GM06990 (cell line): ENCODE data around the gene VPS13D.
A peak's percentile ranks its signal among the peaks of the same experiment; 100 is the strongest.

Experiments
- DNase-seq: peaks from one replicate; pipeline ENCODE4 v3.0.0-alpha.2; 2011; ENCODE audit not compliant: insufficient read length; ENCODE audit errors: extremely low read depth
- H3K27me3 ChIP-seq: replicated peaks from 2 replicates; pipeline ENCODE4 v1.6.0; 2011; ENCODE audit warnings: low read length; ENCODE audit not compliant: control insufficient read depth, insufficient read depth
- H3K36me3 ChIP-seq: 2 replicates; pipeline ENCODE4 v1.5.1; 2011; ENCODE audit warnings: low read length; ENCODE audit not compliant: control insufficient read depth, insufficient read depth
- H3K4me3 ChIP-seq: replicated peaks from 2 replicates; pipeline ENCODE4 v1.5.1; 2011; ENCODE audit warnings: low read depth, mild to moderate bottlenecking, control low read depth, low read length
- CTCF ChIP-seq: IDR thresholded peaks from 2 replicates; pipeline ENCODE4 v1.5.1; 2011; ENCODE audit warnings: low read length, control low read depth, mild to moderate bottlenecking, inconsistent platforms; ENCODE audit not compliant: insufficient read depth, poor library complexity, severe bottlenecking

Gene VPS13D

GRCh38 chr1:12201352-12202189 is 28.3 kb upstream of the VPS13D start:
- TF ChIP-seq CTCF, result no peak
- Histone ChIP-seq H3K27me3 (no peaks in the 10 kb centered on the region), H3K4me3 (no peak overlapping the region), H3K36me3 (peaks cover 25% of the 10 kb centered on the region)
- no peak for DNase-seq

DNA sequence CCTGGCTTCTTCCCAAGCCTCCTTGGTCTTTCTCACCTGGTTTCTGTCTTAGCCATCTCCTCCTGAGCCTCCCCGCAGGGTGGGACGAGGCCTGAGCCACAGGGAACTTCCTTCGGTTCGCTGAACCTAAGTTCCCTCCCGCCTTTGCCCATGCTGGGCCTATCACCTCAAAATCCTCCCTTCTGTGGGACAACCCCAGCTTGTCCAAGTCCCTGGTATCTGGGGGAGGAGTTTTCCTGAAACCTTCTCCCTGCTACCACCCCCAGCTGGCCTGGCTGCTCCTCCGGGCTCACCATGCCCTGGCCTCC is 27.7 kb upstream of the VPS13D start:
- no peak for DNase-seq
- no peak overlapping the region for H3K4me3 ChIP-seq
- H3K36me3 ChIP-seq, result peaks cover 29% of the 10 kb centered on the region
- H3K27me3 ChIP-seq, result no peaks in the 10 kb centered on the region
- TF ChIP-seq CTCF, result no peak

DNA sequence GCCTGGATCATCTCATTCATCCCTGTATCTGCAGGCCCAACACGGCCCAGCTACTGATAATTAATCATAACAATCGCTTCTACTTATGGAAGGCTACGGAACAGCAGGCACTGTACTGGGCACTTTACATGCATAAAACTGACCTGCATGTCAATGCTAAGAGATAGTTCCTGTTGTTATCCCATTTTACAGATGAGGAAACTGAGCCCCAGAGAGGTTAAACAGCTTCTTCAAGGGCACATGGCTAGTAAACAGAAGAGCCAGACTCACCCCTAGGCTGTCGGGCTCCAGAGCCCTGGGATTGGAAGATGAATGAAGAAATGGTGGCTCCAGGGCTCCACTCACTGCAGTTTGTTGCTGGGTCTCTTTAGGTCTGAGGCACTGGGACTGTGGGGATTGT is 27.3 kb upstream of the VPS13D start:
- DNase-seq, result no peak
- no peaks in the 10 kb centered on the region for H3K27me3 ChIP-seq
- TF ChIP-seq CTCF, result no peak

GRCh38 chr1:12203216-12204007 is 26.4 kb upstream of the VPS13D start:
- H3K4me3 ChIP-seq, result no peak overlapping the region
- DNase-seq, result no peak
- TF ChIP-seq CTCF, result peak; percentile 11
- peaks cover 28% of the 10 kb centered on the region for H3K36me3 ChIP-seq
- H3K27me3 ChIP-seq, result no peaks in the 10 kb centered on the region

More for the DNA sequence above, 27.3 kb upstream of the VPS13D start:
- Histone ChIP-seq H3K4me3 (no peak overlapping the region), H3K36me3 (peaks cover 26% of the 10 kb centered on the region)

DNA sequence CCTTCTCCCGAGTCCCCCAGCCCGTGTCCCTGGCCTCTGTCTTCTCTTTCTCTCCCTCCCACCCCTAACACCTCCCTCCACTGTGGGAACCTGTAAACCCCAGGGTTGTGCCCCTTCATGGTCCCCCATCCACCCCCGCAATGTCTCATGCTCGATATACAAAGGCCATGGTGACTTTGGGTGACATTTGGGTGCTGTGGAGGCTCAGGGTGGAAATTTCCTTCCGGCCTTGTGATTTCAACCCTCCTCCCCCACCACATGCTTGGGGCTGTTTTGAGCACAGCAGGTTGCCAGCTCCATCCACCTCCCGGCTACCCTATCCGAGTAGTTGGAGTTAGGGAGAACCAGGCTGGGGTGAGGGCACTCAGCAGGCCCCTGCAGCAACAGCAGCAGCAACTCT is 25.7 kb upstream of the VPS13D start:
- H3K36me3 ChIP-seq, result peaks cover 32% of the 10 kb centered on the region
- no peak for DNase-seq
- no peak overlapping the region for H3K4me3 ChIP-seq
- no peaks in the 10 kb centered on the region for H3K27me3 ChIP-seq
- no peak for TF ChIP-seq CTCF
